Stimulated activated memory B cell treated with anti-CD40 and anti-IgM and Interleukin-4, amounts not matched to agents 10 μg/mL and 1 μg/mL and 100 μg/mL, for 72 hours (primary cell): ENCODE measurements around the gene ZNF583.

ENCODE experiments used
- ATAC-seq: fragments of 150-1000 bp; cut with Tn5 transposase; 2 replicates; pipeline ENCODE4 v1.10.0; 2021
- H3K27ac Mint-ChIP-seq: one replicate; pipeline ENCODE4 v1.8.0; 2022; ENCODE audit warnings: mild to moderate bottlenecking, mixed read lengths
- H3K27me3 Mint-ChIP-seq: one replicate; pipeline ENCODE4 v1.8.0; 2022; ENCODE audit warnings: mixed read lengths
- H3K36me3 Mint-ChIP-seq: one replicate; pipeline ENCODE4 v1.8.0; 2022; ENCODE audit warnings: mixed read lengths
- H3K4me1 Mint-ChIP-seq: one replicate; pipeline ENCODE4 v1.8.0; 2022; ENCODE audit warnings: mixed read lengths
- H3K4me3 Mint-ChIP-seq: one replicate; pipeline ENCODE4 v1.8.0; 2022; ENCODE audit warnings: mild to moderate bottlenecking, moderate library complexity, mixed read lengths
- H3K9me3 Mint-ChIP-seq: one replicate; pipeline ENCODE4 v1.8.0; 2022; ENCODE audit warnings: mixed read lengths

ZNF583 gene

DNA sequence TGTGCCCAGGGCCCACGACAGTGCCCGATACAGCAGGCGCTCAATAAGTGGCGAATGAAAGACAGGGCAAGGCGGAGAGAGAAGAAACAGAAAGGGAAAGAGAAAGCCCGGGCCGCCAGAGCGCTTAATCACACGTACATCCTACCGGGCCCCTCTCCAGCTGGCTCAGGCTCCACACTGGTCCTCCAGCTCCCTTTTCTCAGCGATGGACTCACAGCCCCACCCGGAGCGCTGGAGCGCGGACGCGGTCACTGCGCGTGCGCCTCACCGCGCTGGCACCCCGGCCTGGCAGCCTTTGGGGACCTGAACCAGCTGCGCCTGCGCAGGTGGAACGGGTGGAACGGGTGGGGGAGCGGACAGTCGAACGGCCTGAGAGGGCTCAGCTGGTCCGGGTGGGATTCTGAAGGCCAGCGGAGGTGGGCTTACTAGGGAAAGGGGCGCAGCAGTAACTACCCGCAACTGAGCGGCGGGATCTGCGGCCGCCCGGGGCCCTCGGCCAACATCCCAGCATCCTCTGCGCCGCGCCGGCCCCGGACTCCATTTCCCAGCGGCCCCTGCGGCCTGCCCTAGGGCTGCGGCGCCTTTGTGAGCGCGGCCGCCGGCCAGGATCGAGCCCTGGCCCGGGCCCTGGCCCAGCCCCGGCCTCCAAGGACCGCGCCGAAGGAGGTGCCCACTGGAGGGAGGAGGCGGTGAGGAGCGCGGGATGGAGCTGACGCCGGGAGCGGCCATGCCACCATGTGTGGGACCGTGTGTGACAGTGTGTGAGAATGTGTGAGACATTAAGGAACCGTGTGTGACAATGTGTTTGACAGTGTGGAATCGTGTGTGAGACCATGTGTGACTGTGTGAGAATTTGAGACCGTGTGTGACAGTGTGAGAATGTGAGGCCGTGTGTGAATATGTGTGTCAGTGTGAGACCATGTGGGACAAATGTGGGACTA lies at the start of gene ZNF583:
Gene ZNF583 (plus strand): TSS at position 569 of the 941 bp plus-strand sequence. CDS start 2,783 bp downstream, outside the sequence.
- peak within 1 kb of the TSS; percentile 79 for H3K4me3 Mint-ChIP-seq
- H3K4me1 Mint-ChIP-seq: peaks cover 30% of the 10 kb centered on the region
- peak; percentile 97 for ATAC-seq
- H3K27ac Mint-ChIP-seq: peak within 1 kb of the TSS; percentile 99
- peaks cover 70% of the 10 kb centered on the region for H3K36me3 Mint-ChIP-seq
- H3K9me3 Mint-ChIP-seq: peaks cover 35% of the 10 kb centered on the region
- no peaks in the 10 kb centered on the region for H3K27me3 Mint-ChIP-seq

DNA sequence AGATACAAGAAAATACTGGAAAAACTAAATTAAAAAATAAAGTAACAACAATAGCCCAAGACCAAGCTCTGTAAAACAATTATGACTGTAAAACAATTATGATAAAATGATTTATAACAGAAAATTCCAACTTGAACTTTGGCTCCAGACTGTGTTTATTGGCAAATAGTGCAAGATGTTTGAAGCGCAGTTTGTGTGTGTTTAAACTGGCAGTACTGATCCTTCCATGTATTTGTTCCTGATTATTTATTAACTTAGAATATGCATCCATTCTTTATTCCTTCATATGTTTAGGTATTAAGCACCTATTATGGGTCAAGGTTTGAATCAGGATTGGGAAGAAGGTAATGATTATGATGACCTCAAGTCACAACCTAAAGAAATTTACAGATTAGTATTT lies 48.6 kb upstream of the ZNF583 start:
- Mint-ChIP-seq H3K9me3 (peaks cover 18% of the 10 kb centered on the region), H3K27me3 (no peaks in the 10 kb centered on the region), H3K36me3 (peaks cover 30% of the 10 kb centered on the region), H3K4me3 (no peak overlapping the region), H3K4me1 (no peaks in the 10 kb centered on the region), H3K27ac (no peak overlapping the region)
- ATAC-seq: no peak

DNA sequence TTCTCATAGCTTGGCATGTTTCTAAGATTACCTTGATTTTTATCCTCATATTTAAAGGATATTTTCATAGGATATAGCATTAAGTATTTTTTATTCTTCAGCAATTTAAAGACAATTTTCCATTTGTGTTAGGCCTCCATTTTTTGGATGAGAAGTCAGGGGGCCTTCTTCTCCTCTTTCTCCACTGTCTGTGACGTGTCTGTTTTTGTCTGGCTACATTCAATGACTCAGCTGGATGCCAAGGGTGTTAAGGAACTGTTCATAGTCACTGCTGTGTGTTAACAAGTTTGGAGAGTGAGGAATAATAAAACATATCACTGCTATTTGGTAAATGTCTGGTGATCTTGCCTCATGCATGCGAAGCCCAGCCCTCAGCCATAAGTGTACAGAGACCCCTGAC lies 47.2 kb upstream of the ZNF583 start:
- H3K27ac Mint-ChIP-seq: no peak overlapping the region
- no peaks in the 10 kb centered on the region for H3K4me1 Mint-ChIP-seq
- no peak for ATAC-seq
- H3K27me3 Mint-ChIP-seq: no peaks in the 10 kb centered on the region
- peaks cover 41% of the 10 kb centered on the region for H3K36me3 Mint-ChIP-seq
- H3K4me3 Mint-ChIP-seq: no peak overlapping the region
- H3K9me3 Mint-ChIP-seq: peaks cover 27% of the 10 kb centered on the region

DNA sequence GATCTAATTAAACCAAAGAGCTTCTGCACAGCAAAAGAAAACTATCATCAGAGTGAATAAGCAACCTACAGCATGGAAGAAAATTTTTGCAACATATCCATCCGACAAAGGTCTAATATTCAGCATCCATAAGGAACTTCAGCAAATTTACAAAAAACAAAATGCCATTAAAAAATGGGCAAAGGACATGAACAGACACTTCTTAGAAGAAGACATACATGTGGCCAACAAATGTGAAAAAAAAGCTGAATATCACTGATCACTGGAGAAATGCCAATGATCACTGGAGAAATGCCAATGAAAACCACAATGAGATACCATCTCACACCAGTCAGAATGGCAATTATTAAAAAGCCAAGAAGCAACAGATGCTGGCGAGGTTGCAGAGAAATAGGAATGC lies 43.3 kb upstream of the ZNF583 start:
- H3K4me1 Mint-ChIP-seq: no peaks in the 10 kb centered on the region
- peaks cover 45% of the 10 kb centered on the region for H3K9me3 Mint-ChIP-seq
- H3K27ac Mint-ChIP-seq: no peak overlapping the region
- H3K36me3 Mint-ChIP-seq: peaks cover 40% of the 10 kb centered on the region
- H3K4me3 Mint-ChIP-seq: no peak overlapping the region
- no peaks in the 10 kb centered on the region for H3K27me3 Mint-ChIP-seq
- no peak for ATAC-seq

DNA sequence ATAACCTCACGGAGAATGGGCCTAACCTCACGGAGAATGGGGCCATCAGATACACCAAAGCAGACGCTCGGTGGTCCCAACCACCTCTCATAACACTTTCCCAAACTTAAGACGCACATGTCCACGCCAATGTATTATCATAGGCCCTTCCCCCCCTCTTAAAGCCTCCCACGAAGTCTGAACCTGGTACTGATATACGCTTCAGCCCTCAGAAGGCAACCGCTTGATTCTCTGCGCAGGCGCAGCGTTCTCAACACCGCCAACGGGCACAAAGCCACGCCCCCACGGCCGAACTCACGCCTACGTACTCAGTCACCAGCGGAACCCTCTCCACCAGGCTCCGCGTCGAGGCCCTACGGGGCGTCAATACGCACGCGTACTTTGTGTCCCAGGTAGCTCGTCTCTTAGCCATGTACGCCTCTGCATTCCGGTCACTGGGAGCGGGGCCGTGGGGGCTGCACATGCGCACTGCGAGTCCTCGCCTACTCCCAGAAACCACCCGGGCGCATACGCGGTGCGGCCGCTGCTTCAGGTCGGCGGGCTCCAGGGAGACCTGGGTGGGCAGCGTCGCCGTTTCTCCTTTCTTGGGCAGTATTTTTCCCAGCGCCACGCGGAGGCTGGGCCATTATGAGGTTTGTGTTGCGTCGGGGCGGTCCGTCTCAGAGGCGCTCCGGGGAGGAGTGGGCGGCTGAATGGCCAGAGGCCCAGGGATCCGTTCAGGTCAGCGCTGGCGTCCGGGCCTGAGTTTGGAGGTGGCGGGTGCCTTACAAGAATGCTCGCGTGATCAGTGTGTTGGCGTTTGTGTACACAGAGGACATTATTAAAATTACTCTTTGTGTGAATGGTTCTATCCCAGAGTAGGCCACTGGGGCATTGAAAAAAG lies 36.1 kb upstream of the ZNF583 start:
- Mint-ChIP-seq H3K27me3 (no peaks in the 10 kb centered on the region), H3K4me1 (peaks cover 19% of the 10 kb centered on the region), H3K4me3 (peak overlapping the region; percentile 88), H3K27ac (peak overlapping the region; percentile 96), H3K9me3 (peaks cover 27% of the 10 kb centered on the region), H3K36me3 (peaks cover 56% of the 10 kb centered on the region)
- ATAC-seq: peak; percentile 99

DNA sequence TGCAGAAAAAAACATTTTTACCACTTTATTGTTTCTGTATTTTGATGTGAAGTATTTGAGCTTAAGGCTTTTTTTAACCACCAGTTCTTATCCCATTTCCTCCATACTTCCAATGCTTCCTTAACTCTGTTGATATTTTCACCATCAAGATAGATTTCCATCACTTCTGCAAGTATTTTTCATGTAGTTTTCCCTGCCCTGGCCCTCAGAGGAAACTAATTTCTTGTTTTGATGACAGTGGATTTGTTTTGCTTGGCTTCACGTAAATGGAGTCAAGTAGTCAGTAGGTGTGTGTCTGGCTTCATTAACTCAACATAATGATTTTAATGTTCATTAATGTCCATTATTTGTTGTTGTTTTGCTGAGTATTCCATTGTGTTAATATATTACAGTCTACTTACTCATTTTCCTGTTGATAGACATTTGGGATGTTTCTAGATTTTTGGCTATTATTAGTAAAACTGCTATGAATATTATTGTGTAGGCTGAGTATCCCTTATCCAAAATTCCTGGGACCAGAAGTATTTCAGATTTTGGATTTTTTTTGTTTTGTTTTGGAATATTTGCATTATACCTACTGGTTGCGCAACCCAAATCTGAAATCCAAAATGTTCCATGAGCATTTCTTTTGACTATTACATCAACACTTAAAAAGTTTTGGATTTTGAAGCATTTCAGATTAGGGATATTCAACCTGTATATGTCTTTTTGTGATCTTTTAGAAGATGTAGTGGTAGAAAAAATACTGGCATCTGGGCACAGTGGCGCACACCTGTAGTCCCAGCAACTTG lies 34.1 kb upstream of the ZNF583 start:
- Mint-ChIP-seq H3K9me3 (peaks cover 13% of the 10 kb centered on the region), H3K27ac (no peak overlapping the region), H3K36me3 (peaks cover 76% of the 10 kb centered on the region), H3K4me3 (peak overlapping the region; percentile 52), H3K4me1 (peaks cover 19% of the 10 kb centered on the region), H3K27me3 (no peaks in the 10 kb centered on the region)
- no peak for ATAC-seq

DNA sequence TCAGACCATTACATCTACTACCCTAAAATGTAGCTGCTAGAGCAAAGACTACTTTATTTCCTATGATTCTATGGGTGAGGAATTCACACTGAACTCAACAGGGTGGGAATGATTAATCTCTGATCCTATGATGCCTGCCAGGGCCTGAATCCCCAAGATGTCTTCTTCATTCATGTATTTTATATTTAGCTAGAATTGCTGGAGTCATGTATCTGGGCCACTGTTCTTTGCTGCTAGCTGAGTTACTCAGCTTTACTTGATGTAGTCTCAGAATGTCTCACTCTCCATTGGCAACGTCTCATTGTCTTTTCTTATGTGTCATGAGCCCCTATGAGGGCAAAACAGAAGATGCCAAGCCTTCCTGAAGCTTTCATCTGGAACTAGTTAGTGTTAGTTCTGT lies 31.9 kb upstream of the ZNF583 start:
- Mint-ChIP-seq H3K27ac (no peak overlapping the region), H3K27me3 (no peaks in the 10 kb centered on the region), H3K4me1 (peaks cover 19% of the 10 kb centered on the region), H3K4me3 (no peak overlapping the region), H3K36me3 (peaks cover 91% of the 10 kb centered on the region), H3K9me3 (peaks cover 20% of the 10 kb centered on the region)
- no peak for ATAC-seq

DNA sequence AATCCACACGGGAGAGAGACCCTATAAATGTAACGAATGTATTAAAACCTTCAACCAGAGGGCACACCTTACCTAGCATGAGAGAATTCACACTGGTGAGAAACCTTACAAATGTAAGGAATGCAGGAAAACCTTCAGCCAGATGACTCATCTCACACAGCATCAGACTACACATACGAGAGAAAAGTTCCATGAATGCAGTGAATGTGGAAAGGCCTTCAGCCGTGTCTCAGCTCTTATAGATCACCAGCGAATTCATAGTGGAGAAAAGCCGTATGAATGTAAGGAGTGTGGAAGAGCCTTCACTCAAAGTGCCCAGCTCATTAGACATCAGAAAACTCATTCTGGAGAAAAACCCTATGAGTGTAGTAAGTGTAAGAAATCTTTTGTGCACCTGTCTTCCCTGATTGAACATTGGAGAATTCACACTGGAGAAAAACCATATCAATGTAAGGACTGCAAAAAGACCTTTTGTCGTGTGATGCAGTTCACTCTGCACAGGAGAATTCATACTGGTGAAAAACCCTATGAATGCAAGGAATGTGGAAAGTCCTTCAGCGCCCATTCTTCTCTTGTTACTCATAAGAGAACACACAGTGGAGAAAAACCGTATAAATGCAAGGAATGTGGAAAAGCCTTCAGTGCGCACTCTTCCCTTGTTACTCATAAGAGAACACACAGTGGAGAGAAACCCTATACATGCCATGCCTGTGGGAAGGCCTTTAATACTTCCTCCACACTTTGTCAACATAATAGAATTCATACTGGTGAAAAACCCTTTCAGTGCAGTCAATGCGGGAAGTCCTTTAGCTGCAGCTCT lies 26.8 kb upstream of the ZNF583 start:
- Mint-ChIP-seq H3K27ac (no peak overlapping the region), H3K27me3 (no peaks in the 10 kb centered on the region), H3K4me1 (no peaks in the 10 kb centered on the region), H3K4me3 (no peak overlapping the region), H3K9me3 (peaks cover 31% of the 10 kb centered on the region), H3K36me3 (peaks cover 83% of the 10 kb centered on the region)
- ATAC-seq: no peak

DNA sequence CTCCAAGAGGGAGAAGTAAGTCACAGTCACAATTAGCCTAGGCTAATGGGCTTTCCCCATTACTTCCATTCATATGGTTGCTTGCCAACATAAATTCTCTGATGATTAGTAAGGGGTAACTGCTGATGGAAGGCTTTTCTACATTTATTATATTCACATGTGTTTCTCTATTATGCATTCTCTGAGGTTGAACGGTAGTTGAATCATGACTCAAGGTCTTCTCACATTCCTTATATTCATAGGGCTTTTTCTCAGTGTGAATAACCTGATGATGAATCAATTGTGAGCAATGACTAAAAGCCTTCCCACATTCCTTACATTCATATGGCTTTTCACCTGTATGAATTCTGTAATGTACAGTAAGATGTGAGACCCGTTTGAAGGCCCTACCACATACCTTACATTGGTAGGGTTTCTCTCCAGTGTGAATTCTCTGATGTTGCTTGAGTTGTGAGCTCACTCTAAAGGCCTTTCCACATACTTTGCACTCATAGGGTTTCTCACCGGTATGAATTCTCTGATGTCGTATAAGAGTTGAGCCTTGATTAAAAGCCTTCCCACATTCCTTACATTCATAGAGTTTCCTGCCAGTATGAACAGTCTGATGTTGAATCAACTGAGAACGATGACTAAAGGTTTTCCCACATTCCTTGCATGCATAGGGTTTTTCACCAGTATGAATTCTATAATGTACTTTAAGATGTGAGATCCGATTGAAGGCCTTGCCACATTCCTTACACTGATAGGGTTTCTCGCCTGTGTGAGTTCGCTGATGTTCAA lies 20.1 kb upstream of the ZNF583 start:
- Mint-ChIP-seq H3K27ac (no peak overlapping the region), H3K27me3 (no peaks in the 10 kb centered on the region), H3K4me1 (no peaks in the 10 kb centered on the region), H3K9me3 (peaks cover 32% of the 10 kb centered on the region), H3K4me3 (no peak overlapping the region), H3K36me3 (peaks cover 79% of the 10 kb centered on the region)
- no peak for ATAC-seq

DNA sequence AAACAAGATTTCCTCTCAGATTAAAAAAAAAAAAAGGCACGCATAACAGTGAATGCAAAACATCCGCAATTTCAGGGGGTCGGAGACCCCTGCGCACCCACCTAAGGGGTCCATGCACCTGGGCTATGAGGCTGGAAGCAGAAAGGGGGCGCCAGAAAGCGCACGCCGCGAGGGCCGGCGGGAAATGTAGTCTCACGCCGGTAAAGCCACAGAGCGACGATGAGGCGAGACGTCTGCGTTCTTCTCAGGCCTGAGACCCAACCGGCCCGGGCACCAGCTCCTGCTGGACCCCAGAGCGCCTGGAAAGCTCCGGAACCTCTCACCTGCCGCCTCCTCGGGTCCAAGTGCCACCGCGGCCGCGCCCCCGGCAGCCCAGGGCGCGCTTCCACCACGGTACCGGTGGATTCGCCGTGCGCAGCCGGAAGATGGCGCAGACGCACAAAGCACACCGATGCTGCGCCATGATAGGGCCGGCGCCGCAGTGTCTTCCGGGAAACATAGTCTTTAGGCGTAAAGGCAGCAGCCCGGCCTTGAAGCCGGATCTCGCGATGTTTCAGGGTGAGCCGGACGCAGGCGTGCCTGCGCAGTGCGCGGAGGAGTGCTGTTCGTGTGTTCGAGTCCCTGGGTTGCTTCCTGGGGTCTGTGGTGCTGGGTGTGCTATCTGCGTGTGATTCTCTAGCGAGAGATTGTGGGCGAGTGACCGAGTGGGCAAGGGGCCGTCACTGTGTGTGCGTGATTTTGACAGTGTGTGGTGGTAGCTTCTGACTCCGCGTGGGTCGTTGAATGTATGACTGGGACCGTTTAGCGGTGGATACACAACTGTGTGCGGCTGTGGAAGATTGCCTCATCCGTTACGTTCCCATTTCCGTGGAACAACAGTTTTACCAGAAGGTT lies 10.8 kb upstream of the ZNF583 start, which contains the start of gene ZNF582:
Gene ZNF582 (minus strand): TSS at position 416 of the 894 bp plus-strand sequence. CDS start 1,782 bp downstream, outside the sequence.
- H3K27ac Mint-ChIP-seq: peak within 1 kb of the TSS; percentile 95
- H3K27me3 Mint-ChIP-seq: no peaks in the 10 kb centered on the region
- peak; percentile 99 for ATAC-seq
- peak within 1 kb of the TSS; percentile 95 for H3K4me3 Mint-ChIP-seq
- H3K4me1 Mint-ChIP-seq: peaks cover 7% of the 10 kb centered on the region
- peaks cover 72% of the 10 kb centered on the region for H3K36me3 Mint-ChIP-seq
- peaks cover 35% of the 10 kb centered on the region for H3K9me3 Mint-ChIP-seq

DNA sequence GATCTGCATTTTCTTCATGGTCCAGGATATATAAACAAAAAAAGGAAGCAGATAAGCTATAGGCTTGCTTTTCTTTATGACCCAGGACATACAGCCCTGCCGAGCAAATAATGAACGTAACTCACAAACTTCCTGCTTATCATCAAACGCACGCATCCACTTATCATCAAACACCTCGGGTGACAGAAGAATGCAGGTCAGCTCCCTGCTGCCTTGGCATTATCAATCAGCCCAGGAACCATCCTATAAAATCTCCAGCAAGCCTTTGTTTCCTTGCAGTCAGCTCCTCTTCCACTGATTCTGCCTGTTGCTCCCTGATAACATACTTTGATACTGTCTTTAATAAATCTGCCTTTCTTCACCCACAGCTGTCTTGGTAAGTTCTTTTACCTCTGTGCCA lies 5.3 kb upstream of the ZNF583 start:
- no peak for ATAC-seq
- no peak overlapping the region for H3K4me3 Mint-ChIP-seq
- H3K4me1 Mint-ChIP-seq: peaks cover 15% of the 10 kb centered on the region
- H3K36me3 Mint-ChIP-seq: peaks cover 67% of the 10 kb centered on the region
- H3K9me3 Mint-ChIP-seq: peaks cover 29% of the 10 kb centered on the region
- H3K27me3 Mint-ChIP-seq: no peaks in the 10 kb centered on the region
- H3K27ac Mint-ChIP-seq: no peak overlapping the region

DNA sequence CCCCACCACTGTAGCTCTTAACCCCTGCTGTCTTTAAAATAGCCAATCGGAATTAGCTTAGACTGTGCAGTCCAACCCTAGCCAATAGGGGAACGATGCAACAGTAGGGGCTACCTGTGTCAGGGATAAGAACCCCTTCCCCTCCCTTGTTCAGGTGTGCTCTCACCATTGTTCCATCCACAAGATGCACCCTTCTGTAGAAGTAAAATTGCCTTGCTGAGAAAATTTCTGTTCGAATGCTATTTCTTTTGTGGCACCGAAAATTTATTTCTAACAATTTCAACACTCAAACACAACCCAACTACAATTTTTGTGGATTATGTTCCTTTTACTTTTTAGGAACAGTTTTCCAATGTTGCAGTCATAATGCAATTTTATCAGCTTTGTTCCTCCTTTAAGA lies 3.6 kb upstream of the ZNF583 start:
- H3K36me3 Mint-ChIP-seq: peaks cover 75% of the 10 kb centered on the region

DNA sequence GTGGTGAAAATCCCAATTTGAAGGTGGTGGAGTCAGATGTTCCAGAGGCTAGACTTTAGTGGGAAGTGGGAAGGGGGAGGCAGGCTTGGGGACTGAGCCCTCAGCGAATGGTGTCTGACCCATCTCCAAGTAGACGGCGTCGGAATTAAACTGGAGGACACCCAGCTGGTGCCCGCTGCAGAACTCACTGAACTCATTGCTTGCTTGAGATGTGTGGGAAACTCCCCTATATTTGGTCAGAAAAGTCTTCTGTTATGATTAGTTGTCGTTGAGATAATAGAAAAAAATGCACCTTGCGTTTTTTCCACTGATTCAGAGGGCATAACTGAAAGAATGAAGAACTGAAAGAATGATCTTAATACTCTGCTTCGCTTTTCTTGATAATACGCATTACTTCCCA lies 871 bp upstream of the ZNF583 start:
- Mint-ChIP-seq H3K27me3 (no peaks in the 10 kb centered on the region), H3K4me1 (peaks cover 30% of the 10 kb centered on the region), H3K27ac (peak overlapping the region; percentile 99), H3K4me3 (peak overlapping the region; percentile 79), H3K9me3 (peaks cover 33% of the 10 kb centered on the region), H3K36me3 (peaks cover 70% of the 10 kb centered on the region)
- peak; percentile 49 for ATAC-seq

More for the DNA sequence above, 3.6 kb upstream of the ZNF583 start:
- ATAC-seq: no peak
- Mint-ChIP-seq H3K27me3 (no peaks in the 10 kb centered on the region), H3K4me3 (no peak overlapping the region), H3K4me1 (peaks cover 28% of the 10 kb centered on the region), H3K27ac (no peak overlapping the region), H3K9me3 (peaks cover 37% of the 10 kb centered on the region)
